Lower lobe of right lung (tissue), 2 donors: ENCODE data around the gene MEIS1. TPM values are rescaled to one million over a fixed set of nuclear protein-coding genes. Genes with fewer than 3 reads are reported as not detected.

Experiments used
- ATAC-seq, 2 donors: fragments of 200-7000 bp; cut with Tn5 transposase; one replicate each; pipeline ENCODE4 v1.9.1; 2020 to 2022; ENCODE audit warnings: mild to moderate bottlenecking in 2 of 2, moderate library complexity in 2 of 2
- DNase-seq: peaks from one replicate; pipeline ENCODE4 v3.0.0-alpha.2; 2020
- H3K27ac ChIP-seq: fragments of 200-600 bp; one replicate; pipeline ENCODE4 v1.8.0; 2022
- H3K27me3 ChIP-seq: fragments of 200-600 bp; one replicate; pipeline ENCODE4 v1.8.0; 2022; ENCODE audit warnings: low read depth
- H3K36me3 ChIP-seq: fragments of 200-600 bp; one replicate; pipeline ENCODE4 v1.8.0; 2022; ENCODE audit warnings: mild to moderate bottlenecking
- H3K4me1 ChIP-seq: fragments of 200-600 bp; one replicate; pipeline ENCODE4 v1.8.0; 2022
- H3K4me3 ChIP-seq: fragments of 200-600 bp; one replicate; pipeline ENCODE4 v1.8.0; 2022; ENCODE audit warnings: mild to moderate bottlenecking
- H3K9me3 ChIP-seq: fragments of 200-600 bp; one replicate; pipeline ENCODE4 v1.8.0; 2022
- intact Hi-C: fragments of 100-400 bp; cut with DNase I; formaldehyde crosslinking; loops from one replicate; pipeline ENCODE4 v1.11.0; 2022
- total RNA-seq: library from RNA; stranded (reverse); fragmentation: NEBNext Ultra II Directional; extraction: Animal tissue kit (Norgen Biotek cat#: 25700); gene quantifications from one replicate; pipeline ENCODE4 v1.2.1, GENCODE V29; 2021
- TF ChIP-seq, protein P1 (sequence below): fragments of 200-600 bp; IDR thresholded peaks from one replicate; pipeline ENCODE4 v1.8.0; 2022; ENCODE audit warnings: antibody characterized with exemption, mild to moderate bottlenecking
- donor health status: DM: no; HTN: yes; CAD: no; lungs with severe emphysema.

Gene MEIS1
- total RNA-seq, 1 donor from 2014 or later, result 54.7 TPM

DNA sequence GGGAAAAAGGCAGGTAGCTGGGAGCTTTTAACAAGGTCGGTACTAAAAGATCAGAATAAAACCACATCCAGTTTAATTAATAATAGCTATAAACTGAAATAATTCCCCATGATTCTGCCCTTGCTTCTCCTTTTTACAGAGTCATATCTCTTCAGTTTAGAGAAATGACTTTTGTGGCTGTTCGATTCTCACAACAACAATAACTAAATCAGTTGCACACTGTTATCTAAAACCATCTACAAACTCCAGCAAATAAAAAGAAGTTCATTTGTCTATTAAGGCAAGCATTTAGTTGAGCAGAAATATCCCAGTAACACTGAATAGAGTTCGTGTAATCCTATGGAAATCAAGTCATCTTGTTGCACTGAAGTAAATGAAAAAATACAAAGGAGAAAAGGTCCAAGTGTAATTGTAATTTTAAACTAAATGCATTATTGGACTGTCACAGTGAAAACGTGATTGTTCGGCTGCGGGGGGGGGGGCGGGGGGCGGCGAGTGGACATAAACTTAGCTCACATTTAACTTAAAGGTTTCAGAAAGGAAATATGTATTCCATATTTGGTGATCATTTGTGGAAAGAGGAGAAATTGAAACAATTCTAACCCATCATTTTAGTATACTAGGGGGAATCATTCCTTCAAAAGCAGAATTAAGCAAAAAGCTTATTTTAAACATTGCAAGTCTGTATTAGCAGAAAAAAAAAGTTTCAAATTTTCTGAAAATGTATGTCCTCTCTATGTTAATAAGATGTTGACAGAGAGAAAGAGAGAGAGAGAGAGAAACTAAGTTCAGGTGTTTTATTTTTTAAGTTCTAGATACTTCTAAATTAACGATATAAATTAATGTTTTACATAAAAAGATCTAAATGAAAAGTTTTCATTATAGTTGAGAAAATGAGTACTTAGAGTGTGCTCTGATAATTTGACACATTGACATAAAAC lies 144.5 kb downstream of the MEIS1 start:
- TF ChIP-seq, protein P1, sequence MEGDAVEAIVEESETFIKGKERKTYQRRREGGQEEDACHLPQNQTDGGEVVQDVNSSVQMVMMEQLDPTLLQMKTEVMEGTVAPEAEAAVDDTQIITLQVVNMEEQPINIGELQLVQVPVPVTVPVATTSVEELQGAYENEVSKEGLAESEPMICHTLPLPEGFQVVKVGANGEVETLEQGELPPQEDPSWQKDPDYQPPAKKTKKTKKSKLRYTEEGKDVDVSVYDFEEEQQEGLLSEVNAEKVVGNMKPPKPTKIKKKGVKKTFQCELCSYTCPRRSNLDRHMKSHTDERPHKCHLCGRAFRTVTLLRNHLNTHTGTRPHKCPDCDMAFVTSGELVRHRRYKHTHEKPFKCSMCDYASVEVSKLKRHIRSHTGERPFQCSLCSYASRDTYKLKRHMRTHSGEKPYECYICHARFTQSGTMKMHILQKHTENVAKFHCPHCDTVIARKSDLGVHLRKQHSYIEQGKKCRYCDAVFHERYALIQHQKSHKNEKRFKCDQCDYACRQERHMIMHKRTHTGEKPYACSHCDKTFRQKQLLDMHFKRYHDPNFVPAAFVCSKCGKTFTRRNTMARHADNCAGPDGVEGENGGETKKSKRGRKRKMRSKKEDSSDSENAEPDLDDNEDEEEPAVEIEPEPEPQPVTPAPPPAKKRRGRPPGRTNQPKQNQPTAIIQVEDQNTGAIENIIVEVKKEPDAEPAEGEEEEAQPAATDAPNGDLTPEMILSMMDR, result no peak
- DNase-seq (no peak), ATAC-seq (no peak)
- Histone ChIP-seq H3K4me1 (peaks cover 24% of the 10 kb centered on the region), H3K4me3 (peak overlapping the region; percentile 56), H3K36me3 (no peaks in the 10 kb centered on the region), H3K9me3 (no peaks in the 10 kb centered on the region), H3K27me3 (peaks cover 79% of the 10 kb centered on the region), H3K27ac (peak overlapping the region; percentile 89)
- intact Hi-C loops, result loop anchor here (10.0 kb wide), 1 partner anchor 135 kb away; no protein-coding TSS in a partner anchor

DNA sequence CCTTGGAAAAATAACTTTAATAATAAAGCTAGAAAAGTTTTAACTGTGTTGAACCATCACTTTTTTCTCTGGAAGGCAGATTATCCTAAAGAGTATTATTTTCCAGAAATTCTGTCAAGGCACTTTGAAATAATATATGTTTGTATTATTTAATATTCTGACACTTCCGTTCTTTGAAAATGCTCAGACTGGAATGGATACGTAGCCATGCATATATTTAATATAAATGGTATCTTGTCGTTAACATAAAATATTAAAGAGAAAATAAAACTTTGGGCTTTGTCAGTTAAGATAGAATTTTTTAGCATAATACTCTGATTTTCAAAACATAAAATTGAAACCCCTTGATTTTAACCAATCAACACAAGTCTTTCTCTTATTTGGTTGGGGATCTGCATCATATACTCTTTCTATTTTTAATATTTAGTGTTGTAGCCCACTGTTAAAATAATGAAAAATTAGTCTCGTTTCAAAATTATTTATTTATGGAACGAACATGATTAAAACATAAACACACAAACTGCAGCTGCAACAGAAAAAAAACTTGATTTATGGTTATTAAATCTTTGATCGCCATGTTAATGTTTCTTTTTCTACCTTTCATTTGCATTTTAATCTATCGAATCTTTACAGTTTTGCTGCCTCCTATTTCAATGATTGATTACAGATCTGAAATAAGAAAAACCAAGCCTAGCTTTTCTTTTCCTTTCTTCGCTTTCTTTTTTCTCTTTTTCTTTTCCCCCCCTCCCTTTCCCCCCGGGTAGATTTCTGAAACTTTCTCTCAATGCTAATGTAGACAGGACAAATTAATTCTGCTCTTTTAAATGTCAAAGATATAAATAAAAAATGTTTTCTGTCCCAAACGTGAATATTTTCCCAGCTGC lies 145.5 kb downstream of the MEIS1 start:
- ATAC-seq (no peak), DNase-seq (no peak)
- no peaks in the 10 kb centered on the region for H3K9me3 ChIP-seq
- peak overlapping the region; percentile 89 for H3K27ac ChIP-seq
- H3K4me1 ChIP-seq, result peaks cover 24% of the 10 kb centered on the region
- no peaks in the 10 kb centered on the region for H3K36me3 ChIP-seq
- peak overlapping the region; percentile 47 for H3K4me3 ChIP-seq
- TF ChIP-seq, protein P1, result no peak
- H3K27me3 ChIP-seq, result peaks cover 84% of the 10 kb centered on the region
- intact Hi-C loops, result no loop called here

DNA sequence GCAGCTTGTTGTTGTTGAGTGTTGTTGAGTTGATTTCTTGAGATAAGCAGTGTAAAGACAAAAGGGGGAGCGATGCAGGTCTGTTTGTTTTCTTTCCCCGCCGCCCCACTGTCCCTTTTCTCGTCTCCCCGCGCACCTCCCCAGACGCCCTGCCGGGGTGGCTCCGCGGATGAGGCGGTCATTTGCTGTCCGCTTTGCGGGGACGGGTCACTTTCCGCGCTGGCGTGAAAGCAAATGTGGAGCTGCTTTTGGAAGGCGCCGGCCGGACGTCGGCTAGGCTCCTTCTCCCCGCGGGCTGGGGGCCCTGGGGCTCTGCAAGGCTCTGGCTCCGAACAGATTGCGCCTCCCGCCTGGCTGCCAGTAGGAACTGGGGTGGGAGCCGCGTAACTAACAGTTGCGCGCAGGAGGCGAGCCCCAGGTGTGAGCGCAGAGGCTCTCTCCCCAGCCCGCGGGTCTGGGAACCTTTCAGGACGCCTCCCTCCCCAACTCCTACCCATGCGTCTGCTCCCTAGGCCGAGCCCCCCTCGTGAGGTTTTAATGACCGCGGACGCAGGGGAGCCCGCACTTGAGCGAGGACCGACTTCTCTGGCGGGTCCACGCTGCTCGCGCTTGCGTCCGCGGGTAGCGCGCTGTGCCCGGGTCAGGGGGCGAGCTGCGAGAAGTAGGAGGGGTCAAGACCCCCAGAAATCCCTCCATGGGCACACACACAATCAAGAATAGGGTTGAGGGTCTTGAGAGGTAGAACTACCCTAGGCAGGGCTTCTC lies 146.6 kb downstream of the MEIS1 start:
- Histone ChIP-seq H3K27ac (peak overlapping the region; percentile 89), H3K4me3 (peak overlapping the region; percentile 47), H3K4me1 (peaks cover 13% of the 10 kb centered on the region), H3K27me3 (peaks cover 75% of the 10 kb centered on the region), H3K9me3 (no peaks in the 10 kb centered on the region), H3K36me3 (no peaks in the 10 kb centered on the region)
- TF ChIP-seq, protein P1, result no peak
- DNase-seq (no peak), ATAC-seq (peak; percentile 37 to 44)
- intact Hi-C loops, result no loop called here

DNA sequence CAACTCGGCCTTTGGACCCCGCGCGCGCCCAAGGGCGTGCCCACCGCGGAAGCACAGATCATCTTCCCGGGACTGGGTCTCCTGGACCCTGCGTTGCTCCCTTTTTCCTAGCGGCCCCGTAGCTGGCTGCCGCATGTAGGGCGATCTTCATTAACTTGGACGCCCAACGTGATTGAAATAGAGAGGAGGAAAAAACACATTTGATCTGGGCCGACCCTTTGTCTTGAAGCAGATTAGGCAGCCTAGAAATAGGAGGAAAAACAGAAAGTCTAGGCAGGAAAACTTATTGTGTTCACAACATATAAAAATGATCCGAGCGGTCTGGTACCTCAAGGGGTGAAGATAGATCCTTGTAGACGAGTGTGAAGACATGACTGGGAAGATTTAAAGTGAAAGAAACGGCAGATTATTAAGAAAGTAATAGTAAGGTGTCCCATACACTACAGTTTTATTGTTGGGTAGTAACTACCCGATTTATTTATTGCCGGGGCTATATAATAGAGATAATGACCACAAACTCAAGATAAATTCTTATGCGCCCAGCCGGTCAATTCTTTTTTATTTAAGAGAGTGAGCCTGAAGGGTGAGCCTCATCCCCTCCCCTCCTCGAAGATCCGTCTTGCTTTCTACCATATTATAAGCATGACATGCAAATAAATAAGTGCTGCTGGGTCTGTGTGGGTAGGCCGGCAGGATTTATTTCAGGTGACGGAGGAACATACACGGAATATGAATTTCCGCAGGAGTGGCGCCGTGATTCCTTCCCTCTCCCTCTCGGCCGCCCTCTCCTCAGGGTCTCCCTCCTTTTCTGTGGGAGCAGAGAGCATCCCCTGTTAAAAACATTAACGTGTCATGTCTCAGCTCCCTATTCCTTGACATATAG lies 147.4 kb downstream of the MEIS1 start:
- peak overlapping the region; percentile 89 for H3K27ac ChIP-seq
- H3K27me3 ChIP-seq, result peaks cover 67% of the 10 kb centered on the region
- no peak for DNase-seq
- H3K4me3 ChIP-seq, result peak overlapping the region; percentile 47
- intact Hi-C loops, result no loop called here
- TF ChIP-seq, protein P1, result no peak
- ATAC-seq, result peak in 1 of 2 donors; percentile 9
- H3K36me3 ChIP-seq, result no peaks in the 10 kb centered on the region
- peaks cover 5% of the 10 kb centered on the region for H3K4me1 ChIP-seq
- no peaks in the 10 kb centered on the region for H3K9me3 ChIP-seq
